ENCODE results near the gene OPCML.

- TF ChIP-seq CTCF (IDR thresholded peaks at IDR 0.05; ENCODE audit: insufficient read depth, low read length, poor library complexity, severe bottlenecking) (no peak), EZH2phosphoT487 (conservative IDR thresholded peaks at IDR 0.05; ENCODE audit: low read length) (no peak)
Observed at GRCh38 chr11:132898676-132899075, 633.6 kb downstream of the OPCML start.
